NCI-H1048 (cell line): ENCODE measurements around the gene LRRIQ4.

Experiments used
- DNase-seq: peaks from one replicate; lab custom pipeline; 2025; lab: John Stamatoyannopoulos, UW

Gene LRRIQ4

GRCh38 chr3:169809230-169809795 is 3.4 kb upstream of the LRRIQ4 start:
- DNase-seq: no peak

- DNase-seq: no peak
These were observed 889 bp upstream of the LRRIQ4 start for GRCh38 chr3:169811631-169812331.

GRCh38 chr3:169813278-169813677 is 608 bp downstream of the LRRIQ4 start:
- DNase-seq: no peak

GRCh38 chr3:169813757-169814517 is 1.3 kb downstream of the LRRIQ4 start:
- no peak for DNase-seq

GRCh38 chr3:169815590-169816150 is 3.0 kb downstream of the LRRIQ4 start:
- DNase-seq: no peak

- DNase-seq: no peak
These were observed 5.6 kb downstream of the LRRIQ4 start for GRCh38 chr3:169818316-169818715.

- DNase-seq: no peak
These were observed 9.4 kb downstream of the LRRIQ4 start for GRCh38 chr3:169822091-169822490.

GRCh38 chr3:169822540-169822939 is 9.9 kb downstream of the LRRIQ4 start:
- no peak for DNase-seq

GRCh38 chr3:169822983-169823382 is 10.3 kb downstream of the LRRIQ4 start:
- no peak for DNase-seq

- DNase-seq: no peak
These were observed 12.6 kb downstream of the LRRIQ4 start for GRCh38 chr3:169825316-169825715.

- DNase-seq: no peak
These were observed 15.0 kb downstream of the LRRIQ4 start for GRCh38 chr3:169827712-169828111.

- no peak for DNase-seq
These were observed 22.9 kb downstream of the LRRIQ4 start for GRCh38 chr3:169835533-169835932.

- no peak for DNase-seq
These were observed 23.6 kb downstream of the LRRIQ4 start for GRCh38 chr3:169836078-169836941.

- no peak for DNase-seq
These were observed 24.2 kb downstream of the LRRIQ4 start for GRCh38 chr3:169836942-169837275.

GRCh38 chr3:169838511-169839030 is 25.9 kb downstream of the LRRIQ4 start:
- DNase-seq: no peak

- DNase-seq: no peak
These were observed 28.5 kb downstream of the LRRIQ4 start for GRCh38 chr3:169841171-169841570.

- DNase-seq: no peak
These were observed 30.3 kb downstream of the LRRIQ4 start for GRCh38 chr3:169842960-169843359.

- no peak for DNase-seq
These were observed 34.0 kb downstream of the LRRIQ4 start for GRCh38 chr3:169846458-169847193.

- DNase-seq: no peak
These were observed 35.2 kb downstream of the LRRIQ4 start for GRCh38 chr3:169847896-169848295.

- no peak for DNase-seq
These were observed 36.1 kb downstream of the LRRIQ4 start for GRCh38 chr3:169848741-169849140.

GRCh38 chr3:169850618-169851017 is 37.9 kb downstream of the LRRIQ4 start:
- no peak for DNase-seq
